CD4-positive, alpha-beta T cell (primary cell): Measurements from ENCODE around the gene GGT7. TPM values are rescaled to one million over a fixed set of nuclear protein-coding genes. Genes with fewer than 3 reads are reported as not detected.

Experiments
- ATAC-seq: fragments of 200-7000 bp; cut with Tn5 transposase; one replicate; pipeline ENCODE4 v1.10.0; 2022; ENCODE audit warnings: mild to moderate bottlenecking; ENCODE audit not compliant: poor library complexity
- CTCF ChIA-PET: fragments of 350-600 bp; sonication (Branson Sonifier 250); formaldehyde crosslinking; loops from one replicate; lab custom pipeline; 2021; ENCODE audit warnings: antibody characterized with exemption, inconsistent platforms; lab: Charles Lee
- POLR2A ChIA-PET: fragments of 350-600 bp; sonication (Branson Sonifier 250); formaldehyde crosslinking; loops from one replicate; lab custom pipeline; 2021; ENCODE audit warnings: antibody characterized with exemption, inconsistent platforms; lab: Charles Lee
- DNase-seq, 14 experiments: peaks; one replicate each; pipeline ENCODE4 v3.0.0-alpha.2; 2013 to 2020; ENCODE audit warnings: mixed read lengths in 2 of 14
- H3K27ac ChIP-seq, 2 donors: one replicate each; pipeline versions ENCODE4 v1.5.1 to v1.7.0; 2013; ENCODE audit warnings: low read length in 2 of 2, low read depth in 1 of 2, mild to moderate bottlenecking in 1 of 2
- H3K27me3 ChIP-seq, 2 experiments: 1 replicate in 1 of 2; 2 replicates in 1 of 2; pipeline versions ENCODE4 v1.6.1 to v1.7.0; 2013; ENCODE audit warnings: low read length in 2 of 2, control low read depth in 1 of 2, mild to moderate bottlenecking in 1 of 2, moderate library complexity in 1 of 2; ENCODE audit not compliant: insufficient read depth in 2 of 2, control insufficient read depth in 1 of 2
- H3K36me3 ChIP-seq: one replicate; pipeline ENCODE4 v1.6.1; 2013; ENCODE audit warnings: low read length, control low read depth; ENCODE audit not compliant: insufficient read depth
- H3K4me1 ChIP-seq: one replicate; pipeline ENCODE4 v1.6.1; 2013; ENCODE audit warnings: low read length, control low read depth; ENCODE audit not compliant: insufficient read depth
- H3K4me3 ChIP-seq: one replicate; pipeline ENCODE4 v1.5.1; 2013; ENCODE audit warnings: mild to moderate bottlenecking, low read length, moderate library complexity
- H3K9me3 ChIP-seq, 2 experiments: 1 replicate in 1 of 2; 2 replicates in 1 of 2; pipeline versions ENCODE4 v1.6.1 to v1.7.0; 2013; ENCODE audit warnings: low read length in 2 of 2, mild to moderate bottlenecking in 2 of 2, control low read depth in 1 of 2, moderate library complexity in 1 of 2; ENCODE audit not compliant: control insufficient read depth in 1 of 2, insufficient read depth in 1 of 2
- H3K27ac Mint-ChIP-seq: one replicate; pipeline ENCODE4 v1.8.0; 2020; ENCODE audit warnings: mixed read lengths
- H3K27me3 Mint-ChIP-seq: one replicate; pipeline ENCODE4 v1.8.0; 2021; ENCODE audit warnings: mixed read lengths
- H3K36me3 Mint-ChIP-seq: one replicate; pipeline ENCODE4 v1.8.0; 2021; ENCODE audit warnings: low read depth, mixed read lengths
- H3K4me1 Mint-ChIP-seq: one replicate; pipeline ENCODE4 v1.8.0; 2021; ENCODE audit warnings: low read depth, mixed read lengths
- H3K4me3 Mint-ChIP-seq: one replicate; pipeline ENCODE4 v1.8.0; 2020; ENCODE audit warnings: mild to moderate bottlenecking, mixed read lengths
- H3K9me3 Mint-ChIP-seq: one replicate; pipeline ENCODE4 v1.8.0; 2020; ENCODE audit warnings: mixed read lengths
- intact Hi-C, 2 experiments: fragments of 100-400 bp; cut with DNase I in 1 of 2; cut with micrococcal nuclease in 1 of 2; formaldehyde crosslinking; loops; one replicate each; pipeline versions ENCODE4 v1.15.1 to v1.9.0; 2023 to 2025; cut with DNase I, micrococcal nuclease
- polyA plus RNA-seq, 2 donors: library from polyadenylated mRNA; unstranded; fragments of 120-200 nt; gene quantifications; one replicate each; pipeline ENCODE4 v1.2.1, GENCODE V29; 2013
- total RNA-seq, 174 experiments: library from RNA in 2 of 174; stranded (reverse) in 2 of 174; gene quantifications; one replicate each; pipeline ENCODE4 v1.2.3 and lab custom pipeline; 2021 to 2026
- TF ChIP-seq, protein P1 (sequence below): fragments of 200-600 bp; IDR thresholded peaks from one replicate; pipeline ENCODE4 v1.8.0; 2022; ENCODE audit warnings: antibody characterized with exemption, mild to moderate bottlenecking

Gene GGT7
- total RNA-seq (10 to 100 TPM; 32.4 to 32.6 TPM), total RNA-seq (lab: John Stamatoyannopoulos, UW) (7.8 to 58.4 (median 24.5) reads per million in 172 experiments)
- 14.7 TPM for polyA plus RNA-seq (2013, experiment 1 of 2)
- 20.9 TPM for polyA plus RNA-seq (2013, experiment 2 of 2)

GRCh38 chr20:34872622-34873224 is at the start of gene GGT7:
TSS of gene GGT7 (minus strand) at chr20:34872856. CDS start at chr20:34872815, 41 bp downstream.
- Mint-ChIP-seq H3K4me1 (peaks cover 76% of the 10 kb centered on the region), H3K27me3 (no peaks in the 10 kb centered on the region), H3K9me3 (no peaks in the 10 kb centered on the region), H3K36me3 (peaks cover 3% of the 10 kb centered on the region), H3K4me3 (peak within 1 kb of the TSS; percentile 90), H3K27ac (peak within 1 kb of the TSS; percentile 55)
- TF ChIP-seq, protein P1, sequence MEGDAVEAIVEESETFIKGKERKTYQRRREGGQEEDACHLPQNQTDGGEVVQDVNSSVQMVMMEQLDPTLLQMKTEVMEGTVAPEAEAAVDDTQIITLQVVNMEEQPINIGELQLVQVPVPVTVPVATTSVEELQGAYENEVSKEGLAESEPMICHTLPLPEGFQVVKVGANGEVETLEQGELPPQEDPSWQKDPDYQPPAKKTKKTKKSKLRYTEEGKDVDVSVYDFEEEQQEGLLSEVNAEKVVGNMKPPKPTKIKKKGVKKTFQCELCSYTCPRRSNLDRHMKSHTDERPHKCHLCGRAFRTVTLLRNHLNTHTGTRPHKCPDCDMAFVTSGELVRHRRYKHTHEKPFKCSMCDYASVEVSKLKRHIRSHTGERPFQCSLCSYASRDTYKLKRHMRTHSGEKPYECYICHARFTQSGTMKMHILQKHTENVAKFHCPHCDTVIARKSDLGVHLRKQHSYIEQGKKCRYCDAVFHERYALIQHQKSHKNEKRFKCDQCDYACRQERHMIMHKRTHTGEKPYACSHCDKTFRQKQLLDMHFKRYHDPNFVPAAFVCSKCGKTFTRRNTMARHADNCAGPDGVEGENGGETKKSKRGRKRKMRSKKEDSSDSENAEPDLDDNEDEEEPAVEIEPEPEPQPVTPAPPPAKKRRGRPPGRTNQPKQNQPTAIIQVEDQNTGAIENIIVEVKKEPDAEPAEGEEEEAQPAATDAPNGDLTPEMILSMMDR = peak; percentile 76
- H3K27ac ChIP-seq = peak within 1 kb of the TSS in 1 of 2 donors; percentile 14
- no peaks in the 10 kb centered on the region for H3K27me3 ChIP-seq
- ChIA-PET POLR2A (interaction anchor here (1.0 to 2.8 kb wide), 6 partner anchors 9 to 358 kb away, joined by 3 to 13 read pairs (median 4); partner anchors contain the start of genes GSS, MYH7B and TRPC4AP), CTCF (interaction anchor here (0.7 to 2.8 kb wide), 4 partner anchors 8 to 582 kb away, joined by 3 to 16 read pairs (median 3); partner anchors contain the start of genes CEP250, GSS and MYH7B)
- DNase-seq = peak; percentile 78 to 93 (median 87)
- intact Hi-C loops = loop anchor here (1.0 to 10.0 kb wide), 10 partner anchors 48 to 878 kb away; partner anchors contain the start of genes GSS (in 2 of the 2), MYH7B (in 2 of the 2), TRPC4AP (in 2 of the 2) and DYNLRB1 (in 1 of the 2)
- H3K4me1 ChIP-seq = peaks cover 55% of the 10 kb centered on the region
- H3K36me3 ChIP-seq = no peaks in the 10 kb centered on the region
- peak; percentile 64 for ATAC-seq
- H3K9me3 ChIP-seq = no peaks in the 10 kb centered on the region
- H3K4me3 ChIP-seq = peak within 1 kb of the TSS; percentile 61

DNA sequence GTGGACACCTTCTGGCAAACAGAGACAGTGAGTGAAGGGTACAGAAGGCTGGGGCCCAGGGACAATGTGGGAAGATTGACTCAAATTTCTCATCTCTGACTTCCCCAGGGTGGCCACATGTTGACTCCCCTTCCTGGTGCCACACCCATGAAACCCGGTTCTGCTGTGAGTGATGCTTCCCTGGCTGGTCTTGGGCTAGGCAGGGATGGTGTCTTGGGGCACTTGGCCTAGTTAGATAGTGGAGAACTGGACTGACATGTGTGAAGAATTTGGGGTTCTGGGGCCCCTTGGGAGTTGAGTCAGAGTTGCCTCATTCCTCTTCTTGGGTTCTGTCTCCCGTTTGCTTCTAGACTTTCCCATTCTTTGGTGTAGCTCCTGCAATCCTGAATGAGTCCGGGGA is 48.8 kb upstream of the GGT7 start:
- H3K4me1 ChIP-seq = peaks cover 16% of the 10 kb centered on the region
- DNase-seq = no peak
- H3K27me3 ChIP-seq = no peaks in the 10 kb centered on the region
- H3K27ac ChIP-seq = no peak overlapping the region
- ChIA-PET CTCF (no interaction called here), POLR2A (no interaction called here)
- H3K36me3 ChIP-seq = peaks cover 32% of the 10 kb centered on the region
- TF ChIP-seq, protein P1 = no peak
- Mint-ChIP-seq H3K4me3 (no peak overlapping the region), H3K27me3 (no peaks in the 10 kb centered on the region), H3K27ac (no peak overlapping the region), H3K4me1 (peaks cover 21% of the 10 kb centered on the region), H3K9me3 (no peaks in the 10 kb centered on the region), H3K36me3 (peaks cover 35% of the 10 kb centered on the region)
- no peaks in the 10 kb centered on the region for H3K9me3 ChIP-seq
- intact Hi-C loops = no loop called here
- no peak overlapping the region for H3K4me3 ChIP-seq
- no peak for ATAC-seq

DNA sequence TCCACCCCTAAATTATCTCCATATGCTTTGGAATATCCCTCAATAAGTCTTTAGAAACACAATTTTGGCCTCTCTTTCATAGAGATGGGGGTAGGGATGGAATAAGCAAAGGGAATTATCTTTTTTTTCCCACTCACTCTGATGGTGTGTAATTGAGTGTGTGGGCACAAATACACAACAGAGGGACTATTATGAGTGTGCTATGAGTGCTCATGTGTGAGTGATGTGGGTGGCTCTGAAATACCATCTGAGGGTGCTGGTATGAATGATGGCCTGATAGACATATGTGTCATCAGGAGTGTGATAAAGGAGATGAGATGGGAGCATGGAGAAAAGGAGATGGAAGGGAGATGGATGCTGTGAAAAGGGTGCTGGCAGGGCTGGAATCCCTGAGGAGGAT is 47.4 kb upstream of the GGT7 start:
- intact Hi-C loops = no loop called here
- Histone ChIP-seq H3K4me3 (no peak overlapping the region), H3K36me3 (peaks cover 21% of the 10 kb centered on the region), H3K27me3 (no peaks in the 10 kb centered on the region), H3K4me1 (peaks cover 12% of the 10 kb centered on the region), H3K9me3 (no peaks in the 10 kb centered on the region), H3K27ac (no peak overlapping the region)
- DNase-seq = no peak
- POLR2A ChIA-PET = no interaction called here
- peaks cover 22% of the 10 kb centered on the region for H3K36me3 Mint-ChIP-seq
- no peaks in the 10 kb centered on the region for H3K9me3 Mint-ChIP-seq
- H3K27ac Mint-ChIP-seq = no peak overlapping the region
- CTCF ChIA-PET = no interaction called here
- TF ChIP-seq, protein P1 = no peak
- H3K27me3 Mint-ChIP-seq = no peaks in the 10 kb centered on the region
- peaks cover 21% of the 10 kb centered on the region for H3K4me1 Mint-ChIP-seq
- ATAC-seq = no peak
- H3K4me3 Mint-ChIP-seq = no peak overlapping the region
